Keratinocyte (primary cell): Measurements from ENCODE around the gene TSHZ1.

Experiments used
- CTCF ChIP-seq, 3 experiments: IDR thresholded peaks in 1 of 3; conservative IDR thresholded peaks in 1 of 3; optimal IDR thresholded peaks in 1 of 3; 2 replicates in 2 of 3; 3 replicates in 1 of 3; pipeline versions ENCODE3 to v1.5.1; 2011; ENCODE audit warnings: low read length in 3 of 3, mild to moderate bottlenecking in 3 of 3, moderate library complexity in 2 of 3, control low read depth in 1 of 3, inconsistent platforms in 1 of 3; ENCODE audit not compliant: insufficient read depth in 2 of 3; ENCODE audit errors: extremely low read depth in 1 of 3
- EZH2 ChIP-seq: IDR thresholded peaks from one replicate; pipeline ENCODE4 v1.6.1; 2012; ENCODE audit warnings: inconsistent platforms, mild to moderate bottlenecking, low read length, moderate library complexity

- TF ChIP-seq CTCF (optimal IDR thresholded peaks at IDR 0.05 in 1 of 3, IDR thresholded peaks at IDR 0.05 in 1 of 3, conservative IDR thresholded peaks at IDR 0.05 in 1 of 3; ENCODE audit: extremely low read depth in 1 of 3, insufficient read depth in 2 of 3, low read length in 3 of 3) (no peak), EZH2 (no peak)
Measured at GRCh38 chr18:75280427-75281280, 70.1 kb downstream of the TSHZ1 start.
